HT-29 (cell line): ENCODE measurements around the gene GARS1. TPM values are rescaled to one million over a fixed set of nuclear protein-coding genes. Genes with fewer than 3 reads are reported as not detected.

ENCODE experiments used
- DNase-seq: peaks from one replicate; pipeline ENCODE4 v3.0.0-alpha.2; 2015; ENCODE audit warnings: low spot score
- total RNA-seq: library from RNA; depleted of rRNA; stranded (reverse); fragments of >200 nt; shearing (Covaris generic); gene quantifications from 2 replicates; pipeline ENCODE4 v1.2.3, GENCODE V29; 2014

Gene GARS1
- total RNA-seq, 1 experiment from 2014 or later = 145 TPM

- DNase-seq = no peak
Observed at GRCh38 chr7:30655096-30655970, 60.7 kb downstream of the GARS1 start.

GRCh38 chr7:30656006-30656957 is 61.6 kb downstream of the GARS1 start:
- DNase-seq = no peak

- no peak for DNase-seq
Observed at GRCh38 chr7:30657131-30657530, 62.5 kb downstream of the GARS1 start.

- DNase-seq = no peak
Observed at GRCh38 chr7:30658479-30659074, 63.9 kb downstream of the GARS1 start.

GRCh38 chr7:30659312-30659711 is 64.6 kb downstream of the GARS1 start:
- no peak for DNase-seq

- DNase-seq = no peak
Observed at GRCh38 chr7:30660331-30661255, 65.9 kb downstream of the GARS1 start.

- DNase-seq = no peak
Observed at GRCh38 chr7:30661926-30662325, 67.2 kb downstream of the GARS1 start.

GRCh38 chr7:30662431-30662939 is 67.8 kb downstream of the GARS1 start:
- DNase-seq = no peak

GRCh38 chr7:30663414-30663813 is 68.7 kb downstream of the GARS1 start:
- no peak for DNase-seq

GRCh38 chr7:30664184-30664885 is 69.7 kb downstream of the GARS1 start:
- DNase-seq = no peak

GRCh38 chr7:30665043-30665442 is 70.4 kb downstream of the GARS1 start:
- no peak for DNase-seq

GRCh38 chr7:30665449-30665848 is 70.8 kb downstream of the GARS1 start:
- DNase-seq = no peak

GRCh38 chr7:30667172-30667571 is 72.5 kb downstream of the GARS1 start:
- no peak for DNase-seq

- no peak for DNase-seq
Observed at GRCh38 chr7:30668102-30668501, 73.4 kb downstream of the GARS1 start.

- peak; percentile 87 for DNase-seq
Observed at GRCh38 chr7:30671793-30672465, 77.3 kb downstream of the GARS1 start.

GRCh38 chr7:30674420-30674819 is 79.7 kb downstream of the GARS1 start:
- no peak for DNase-seq

GRCh38 chr7:30674876-30675275 is 80.2 kb downstream of the GARS1 start:
- DNase-seq = no peak

- DNase-seq = no peak
Observed at GRCh38 chr7:30678805-30679204, 84.1 kb downstream of the GARS1 start.

- DNase-seq = no peak
Observed at GRCh38 chr7:30679664-30680063, 85.0 kb downstream of the GARS1 start.
